Activated CD8-positive, alpha-beta T cell treated with anti-CD3 and anti-CD28 coated beads, Interleukin-2, amount 10 ng/mL, durations not matched to agents 7 days and 5 days (primary cell): ENCODE data around the gene EIPR1. TPM values are rescaled to one million over a fixed set of nuclear protein-coding genes. Genes with fewer than 3 reads are reported as not detected.

ENCODE experiments used
- ATAC-seq: fragments of 150-1000 bp; cut with Tn5 transposase; one replicate; pipeline ENCODE4 v1.10.0; 2021; ENCODE audit warnings: moderate library complexity
- CTCF ChIA-PET: fragments of 350-600 bp; sonication (Branson Sonifier 250); formaldehyde crosslinking; loops from one replicate; lab custom pipeline; 2021; ENCODE audit warnings: antibody characterized with exemption; lab: Charles Lee
- POLR2A ChIA-PET: fragments of 350-600 bp; sonication (Branson Sonifier 250); formaldehyde crosslinking; loops from one replicate; lab custom pipeline; 2021; ENCODE audit warnings: antibody characterized with exemption; lab: Charles Lee
- DNase-seq: peaks from one replicate; pipeline ENCODE4 v3.0.0-alpha.2; 2020
- H3K27ac Mint-ChIP-seq: one replicate; pipeline ENCODE4 v1.8.0; 2021; ENCODE audit warnings: mild to moderate bottlenecking, mixed read lengths
- H3K27me3 Mint-ChIP-seq: one replicate; pipeline ENCODE4 v1.8.0; 2021; ENCODE audit warnings: low read depth, mixed read lengths
- H3K36me3 Mint-ChIP-seq: one replicate; pipeline ENCODE4 v1.8.0; 2021; ENCODE audit warnings: low read depth, mixed read lengths
- H3K4me1 Mint-ChIP-seq: one replicate; pipeline ENCODE4 v1.8.0; 2021; ENCODE audit warnings: low read depth, mixed read lengths
- H3K4me3 Mint-ChIP-seq: one replicate; pipeline ENCODE4 v1.8.0; 2021; ENCODE audit warnings: mild to moderate bottlenecking, mixed read lengths
- H3K9me3 Mint-ChIP-seq: one replicate; pipeline ENCODE4 v1.8.0; 2022; ENCODE audit warnings: mixed read lengths; ENCODE audit not compliant: insufficient read depth
- total RNA-seq, 2 experiments: library from RNA; stranded (reverse); gene quantifications; one replicate each; pipeline ENCODE4 v1.2.3, GENCODE V29; 2021

The EIPR1 gene
- total RNA-seq, 2 experiments from 2014 or later, result 38.9 to 41.4 TPM

GRCh38 chr2:3193443-3194330, 183.9 kb downstream of the EIPR1 start:
- H3K27me3 Mint-ChIP-seq, result no peaks in the 10 kb centered on the region
- H3K4me3 Mint-ChIP-seq, result no peak overlapping the region
- ATAC-seq, result no peak
- DNase-seq, result no peak
- POLR2A ChIA-PET, result no interaction called here
- H3K27ac Mint-ChIP-seq, result no peak overlapping the region
- H3K4me1 Mint-ChIP-seq, result peaks cover 3% of the 10 kb centered on the region
- H3K9me3 Mint-ChIP-seq, result no peaks in the 10 kb centered on the region
- peaks cover 16% of the 10 kb centered on the region for H3K36me3 Mint-ChIP-seq
- CTCF ChIA-PET, result no interaction called here

DNA sequence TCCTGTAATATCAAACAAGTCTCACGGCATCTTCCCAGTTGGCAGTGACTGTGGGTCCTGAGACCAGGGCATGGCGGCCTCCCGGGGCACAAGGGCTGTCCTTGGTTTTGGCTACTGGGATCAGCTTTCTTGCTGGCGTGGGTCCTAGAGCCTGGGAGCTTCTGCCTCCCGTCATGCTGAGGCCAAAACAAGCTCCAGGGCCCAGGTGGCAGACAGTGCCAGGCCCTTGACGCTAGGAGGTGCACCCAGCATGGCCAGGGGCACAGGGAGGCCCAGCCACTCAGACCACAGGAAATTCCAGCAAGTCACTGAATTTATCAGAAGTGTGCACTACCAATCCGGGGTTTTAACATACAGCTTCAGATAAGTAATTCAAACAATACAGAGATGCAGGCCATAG, 184.7 kb downstream of the EIPR1 start:
- POLR2A ChIA-PET, result no interaction called here
- Mint-ChIP-seq H3K27me3 (no peaks in the 10 kb centered on the region), H3K36me3 (peaks cover 16% of the 10 kb centered on the region), H3K27ac (no peak overlapping the region), H3K4me3 (no peak overlapping the region), H3K4me1 (peaks cover 3% of the 10 kb centered on the region), H3K9me3 (no peaks in the 10 kb centered on the region)
- CTCF ChIA-PET, result no interaction called here
- DNase-seq, result no peak
- ATAC-seq, result no peak

- Mint-ChIP-seq H3K27me3 (no peaks in the 10 kb centered on the region), H3K27ac (no peak overlapping the region), H3K4me3 (no peak overlapping the region), H3K36me3 (peaks cover 16% of the 10 kb centered on the region), H3K4me1 (peaks cover 3% of the 10 kb centered on the region), H3K9me3 (no peaks in the 10 kb centered on the region)
- ATAC-seq (no peak), DNase-seq (no peak)
- ChIA-PET POLR2A (no interaction called here), CTCF (no interaction called here)
Measured at GRCh38 chr2:3192281-3192818, 185.3 kb downstream of the EIPR1 start.

DNA sequence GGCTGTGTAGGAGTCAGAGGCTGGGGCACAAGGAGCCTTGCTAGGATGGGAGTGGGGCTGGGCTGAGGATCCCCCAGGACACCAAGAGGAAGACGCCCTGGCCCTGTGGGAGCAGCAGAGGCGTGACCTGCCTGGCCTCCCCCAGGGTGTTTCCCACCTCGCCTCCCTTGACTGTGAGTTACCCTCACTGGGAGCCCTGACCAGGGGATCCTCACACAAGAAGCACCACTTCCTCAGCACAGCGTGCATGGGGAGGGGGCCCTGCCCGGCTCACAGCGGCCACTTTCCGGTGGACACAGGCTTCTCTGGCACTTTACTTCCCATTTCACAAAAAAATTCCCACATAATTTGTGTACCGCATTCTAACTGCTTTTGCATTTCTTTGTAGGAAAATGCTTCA, 187.7 kb downstream of the EIPR1 start:
- Mint-ChIP-seq H3K27ac (no peak overlapping the region), H3K36me3 (peaks cover 20% of the 10 kb centered on the region), H3K4me1 (no peaks in the 10 kb centered on the region), H3K9me3 (no peaks in the 10 kb centered on the region), H3K27me3 (no peaks in the 10 kb centered on the region), H3K4me3 (no peak overlapping the region)
- POLR2A ChIA-PET, result no interaction called here
- CTCF ChIA-PET, result no interaction called here
- DNase-seq (no peak), ATAC-seq (no peak)

DNA sequence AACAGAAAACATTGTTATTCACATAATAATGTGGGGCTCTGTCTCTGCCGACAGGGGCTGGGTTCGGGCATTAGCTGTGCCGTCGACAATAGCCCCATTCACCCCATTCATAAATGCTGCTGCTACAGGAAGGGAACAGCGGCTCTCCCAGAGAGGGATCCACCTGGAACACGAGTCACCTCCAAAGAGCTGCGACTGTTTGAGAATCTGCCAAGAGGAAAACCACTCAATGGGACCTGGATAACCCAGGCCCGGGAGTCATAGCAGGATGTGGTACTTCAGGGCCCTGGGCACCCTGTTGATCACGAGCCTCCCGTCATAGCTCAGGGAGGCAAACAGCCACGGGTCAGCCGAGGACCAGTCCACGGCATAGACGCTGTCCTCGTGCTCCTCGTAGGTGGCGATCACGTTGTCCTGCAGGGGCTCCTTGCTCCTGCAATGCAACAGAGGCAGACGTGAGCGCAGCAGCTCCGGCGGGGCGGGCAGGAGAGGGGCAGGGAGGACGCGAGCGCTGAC, 188.5 kb downstream of the EIPR1 start:
- Mint-ChIP-seq H3K27me3 (no peaks in the 10 kb centered on the region), H3K4me3 (no peak overlapping the region), H3K4me1 (no peaks in the 10 kb centered on the region), H3K27ac (no peak overlapping the region), H3K36me3 (peaks cover 18% of the 10 kb centered on the region), H3K9me3 (no peaks in the 10 kb centered on the region)
- DNase-seq (no peak), ATAC-seq (no peak)
- CTCF ChIA-PET, result no interaction called here
- POLR2A ChIA-PET, result no interaction called here

- ATAC-seq (no peak), DNase-seq (no peak)
- Mint-ChIP-seq H3K4me3 (no peak overlapping the region), H3K27me3 (no peaks in the 10 kb centered on the region), H3K4me1 (no peaks in the 10 kb centered on the region), H3K36me3 (peaks cover 18% of the 10 kb centered on the region), H3K9me3 (no peaks in the 10 kb centered on the region), H3K27ac (no peak overlapping the region)
- ChIA-PET CTCF (no interaction called here), POLR2A (no interaction called here)
Measured at GRCh38 chr2:3188405-3188946, 189.1 kb downstream of the EIPR1 start.

GRCh38 chr2:3187467-3187866, 190.2 kb downstream of the EIPR1 start:
- Mint-ChIP-seq H3K4me1 (no peaks in the 10 kb centered on the region), H3K27ac (no peak overlapping the region), H3K4me3 (no peak overlapping the region), H3K9me3 (no peaks in the 10 kb centered on the region), H3K36me3 (peaks cover 12% of the 10 kb centered on the region), H3K27me3 (no peaks in the 10 kb centered on the region)
- POLR2A ChIA-PET, result no interaction called here
- DNase-seq (no peak), ATAC-seq (no peak)
- CTCF ChIA-PET, result no interaction called here

GRCh38 chr2:3186766-3187165, 190.9 kb downstream of the EIPR1 start:
- Mint-ChIP-seq H3K9me3 (no peaks in the 10 kb centered on the region), H3K4me1 (no peaks in the 10 kb centered on the region), H3K36me3 (peaks cover 12% of the 10 kb centered on the region), H3K4me3 (no peak overlapping the region), H3K27ac (no peak overlapping the region), H3K27me3 (no peaks in the 10 kb centered on the region)
- DNase-seq (no peak), ATAC-seq (no peak)
- ChIA-PET CTCF (no interaction called here), POLR2A (no interaction called here)

- POLR2A ChIA-PET, result no interaction called here
- Mint-ChIP-seq H3K27ac (no peak overlapping the region), H3K4me3 (no peak overlapping the region), H3K4me1 (no peaks in the 10 kb centered on the region), H3K27me3 (no peaks in the 10 kb centered on the region), H3K36me3 (peaks cover 12% of the 10 kb centered on the region), H3K9me3 (no peaks in the 10 kb centered on the region)
- CTCF ChIA-PET, result no interaction called here
- DNase-seq, result no peak
- ATAC-seq, result no peak
Measured at GRCh38 chr2:3185910-3186309, 191.7 kb downstream of the EIPR1 start.

- Mint-ChIP-seq H3K4me3 (no peak overlapping the region), H3K27me3 (no peaks in the 10 kb centered on the region), H3K36me3 (peaks cover 12% of the 10 kb centered on the region), H3K9me3 (no peaks in the 10 kb centered on the region), H3K27ac (no peak overlapping the region), H3K4me1 (no peaks in the 10 kb centered on the region)
- DNase-seq (no peak), ATAC-seq (no peak)
- ChIA-PET POLR2A (no interaction called here), CTCF (no interaction called here)
Measured at GRCh38 chr2:3185256-3185655, 192.4 kb downstream of the EIPR1 start.

DNA sequence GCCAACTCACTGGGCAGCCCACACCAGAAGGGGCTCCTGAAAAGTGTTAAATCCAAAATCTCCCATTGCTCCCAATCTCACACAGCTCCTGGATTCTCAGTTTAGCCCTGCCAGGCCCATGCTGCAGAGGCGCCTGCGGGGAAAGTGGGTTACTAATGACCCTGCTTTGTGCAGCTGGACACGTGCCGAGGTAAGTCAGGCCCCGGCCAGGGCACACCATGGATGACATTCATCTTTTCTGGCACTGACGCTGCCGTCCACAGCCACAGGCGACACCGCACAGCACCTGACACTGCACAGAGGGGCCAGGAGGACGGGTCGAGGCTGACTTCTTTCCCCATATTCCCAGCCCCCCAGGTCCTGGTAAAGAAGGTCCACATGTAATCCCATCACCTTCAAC, 193.5 kb downstream of the EIPR1 start:
- H3K4me3 Mint-ChIP-seq, result no peak overlapping the region
- no peak for ATAC-seq
- H3K27me3 Mint-ChIP-seq, result no peaks in the 10 kb centered on the region
- DNase-seq, result no peak
- H3K27ac Mint-ChIP-seq, result no peak overlapping the region
- CTCF ChIA-PET, result no interaction called here
- H3K4me1 Mint-ChIP-seq, result no peaks in the 10 kb centered on the region
- POLR2A ChIA-PET, result no interaction called here
- peaks cover 10% of the 10 kb centered on the region for H3K36me3 Mint-ChIP-seq
- H3K9me3 Mint-ChIP-seq, result no peaks in the 10 kb centered on the region

DNA sequence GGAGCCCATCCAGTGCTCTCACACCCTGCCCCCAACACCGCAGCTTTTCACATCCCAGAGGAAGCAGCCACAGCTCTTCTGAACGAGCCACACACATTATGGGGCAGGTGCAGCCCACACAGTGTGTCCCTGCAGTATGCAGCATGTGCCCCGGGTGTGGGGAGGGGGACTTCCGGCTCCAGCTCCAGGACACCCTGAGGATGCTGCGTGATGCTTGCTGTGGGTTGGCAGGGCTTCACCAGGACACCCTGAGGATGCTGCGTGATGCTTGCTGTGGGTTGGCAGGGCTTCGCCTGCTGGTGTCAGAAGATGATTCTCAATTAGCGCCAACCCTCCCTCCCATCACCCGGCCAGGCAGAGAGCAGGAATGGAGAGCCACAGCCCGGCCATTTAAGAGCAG, 193.9 kb downstream of the EIPR1 start:
- POLR2A ChIA-PET, result no interaction called here
- Mint-ChIP-seq H3K4me1 (no peaks in the 10 kb centered on the region), H3K4me3 (no peak overlapping the region), H3K36me3 (peaks cover 7% of the 10 kb centered on the region), H3K9me3 (no peaks in the 10 kb centered on the region), H3K27ac (no peak overlapping the region), H3K27me3 (no peaks in the 10 kb centered on the region)
- CTCF ChIA-PET, result no interaction called here
- ATAC-seq (no peak), DNase-seq (no peak)
